ENCODE measurements around the gene TLX3. TPM values are rescaled to one million over a fixed set of nuclear protein-coding genes. Genes with fewer than 3 reads are reported as not detected.

Gene TLX3
- total RNA-seq, result not detected

DNA sequence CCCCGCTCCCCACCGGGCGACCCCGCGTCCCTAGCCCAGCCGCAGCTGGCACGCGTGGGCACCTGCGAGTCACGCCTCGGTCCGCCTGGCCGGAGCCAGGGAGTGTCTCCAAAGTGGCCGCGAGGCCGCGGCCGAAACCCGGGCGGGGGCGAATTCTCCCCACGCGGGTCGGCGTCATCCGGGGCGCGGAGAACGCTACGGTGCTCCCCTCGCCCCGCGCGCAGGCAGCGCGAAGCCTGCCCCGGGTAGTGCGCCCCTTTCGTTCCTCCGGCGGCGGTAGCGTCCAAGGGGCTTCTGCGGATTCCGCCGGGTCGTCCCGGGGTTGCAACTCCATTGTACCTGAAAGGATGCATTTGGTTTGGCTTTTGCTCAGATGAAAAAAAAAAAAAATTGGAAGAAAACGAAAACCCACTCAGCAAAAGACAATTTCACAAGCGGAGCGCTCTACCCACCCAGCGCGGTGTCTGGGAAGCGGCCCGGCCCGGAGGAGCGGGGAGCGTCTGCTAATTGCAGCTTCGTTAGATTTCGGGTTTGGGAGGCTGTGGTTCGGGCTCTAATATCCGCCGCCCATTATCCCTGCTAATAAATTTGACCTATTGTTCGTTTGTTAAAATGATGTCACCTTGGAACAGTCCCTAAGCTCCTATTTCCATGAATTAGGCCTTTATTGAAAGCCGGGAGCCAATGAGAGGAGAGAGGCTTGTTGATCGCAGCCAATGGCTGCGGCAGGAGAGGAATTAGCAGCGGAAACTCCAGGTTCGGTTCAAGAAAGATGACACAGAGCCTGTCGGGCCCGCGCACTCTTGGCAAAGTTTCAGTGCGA, at the start of gene TLX3:
TLX3 (plus strand) TSS at position 796 of the 823 bp plus-strand sequence. CDS start 118 bp downstream, outside the sequence.
- WGBS, 2 donors, result 14 to 24% methylated on average over 14 to 27 of the region's 73 CpGs
- H3K4me1 ChIP-seq, result peaks cover 26 to 58% (median 29%) of the 10 kb centered on the region in 3 donors
- H3K36me3 ChIP-seq, result no peaks in the 10 kb centered on the region
- no peak within 1 kb of the TSS for H3K27ac ChIP-seq
- H3K27me3 ChIP-seq, result peaks cover 47 to 100% (median 63%) of the 10 kb centered on the region in 4 donors
- intact Hi-C loops (cut with DNase I), result no loop called here
- TF ChIP-seq POLR2A (IDR thresholded peaks at IDR 0.05) (no peak), CTCF (IDR thresholded peaks at IDR 0.05) (no peak)
- DNase-seq, result no peak
- H3K9me3 ChIP-seq, result no peaks in the 10 kb centered on the region
- H3K4me3 ChIP-seq, result peak within 1 kb of the TSS in 2 of 4 donors; percentile 9 to 26

DNA sequence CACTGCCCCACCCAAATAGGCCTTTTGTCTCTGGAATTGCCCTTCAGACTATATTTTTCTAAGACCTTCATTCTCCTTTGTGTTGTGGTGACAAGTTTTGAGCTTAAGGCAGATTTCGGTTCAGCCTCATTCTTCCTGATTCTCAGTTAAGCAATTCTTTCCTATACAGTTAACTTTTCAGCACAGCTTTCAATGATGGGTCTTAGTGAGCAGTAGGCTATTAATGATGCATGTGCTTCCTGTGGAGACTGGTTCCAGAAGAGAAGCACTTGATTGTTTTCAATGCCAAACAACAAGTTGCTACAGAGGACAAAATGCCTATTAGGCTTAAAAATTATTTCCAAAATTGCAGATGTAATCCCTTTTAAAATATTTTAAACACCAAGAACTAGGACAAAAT, 47.7 kb upstream of the TLX3 start:
- no peaks in the 10 kb centered on the region for H3K9me3 ChIP-seq
- H3K4me3 ChIP-seq, result no peak overlapping the region
- no peak for DNase-seq
- H3K27me3 ChIP-seq, result no peaks in the 10 kb centered on the region
- no peak overlapping the region for H3K27ac ChIP-seq
- no peaks in the 10 kb centered on the region for H3K36me3 ChIP-seq
- TF ChIP-seq POLR2A (IDR thresholded peaks at IDR 0.05), result no peak
- no peak for TF ChIP-seq CTCF (IDR thresholded peaks at IDR 0.05)
- H3K4me1 ChIP-seq, result no peaks in the 10 kb centered on the region
- WGBS, 2 donors, result 19 to 25% methylated on average over 1 of the region's 1 CpG
- intact Hi-C loops (cut with DNase I), result no loop called here

DNA sequence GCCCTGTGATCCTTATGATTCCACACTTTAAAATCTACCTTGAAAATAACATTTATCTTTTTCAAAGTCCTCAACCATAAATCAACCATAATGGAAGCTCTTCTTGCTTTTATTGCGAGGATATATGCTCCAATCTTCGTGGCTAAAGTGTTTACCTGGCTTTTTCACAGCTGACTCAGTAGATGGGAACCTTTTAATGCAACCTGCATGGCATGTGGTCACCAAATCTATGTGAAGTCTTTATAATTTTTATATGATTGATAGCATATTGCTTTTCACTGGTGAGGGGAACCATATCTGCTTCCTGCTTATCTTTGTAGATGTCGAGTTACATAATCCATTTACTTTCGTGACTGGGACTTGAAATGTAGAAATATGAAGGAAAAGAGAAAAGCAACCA, 47.1 kb upstream of the TLX3 start:
- no peak for DNase-seq
- no peaks in the 10 kb centered on the region for H3K9me3 ChIP-seq
- 72 to 79% methylated on average over 4 of the region's 4 CpGs for WGBS, 2 donors
- TF ChIP-seq CTCF (IDR thresholded peaks at IDR 0.05) (no peak), POLR2A (IDR thresholded peaks at IDR 0.05) (no peak)
- no peaks in the 10 kb centered on the region for H3K27me3 ChIP-seq
- H3K4me1 ChIP-seq, result no peaks in the 10 kb centered on the region
- no peaks in the 10 kb centered on the region for H3K36me3 ChIP-seq
- H3K27ac ChIP-seq, result no peak overlapping the region
- intact Hi-C loops (cut with DNase I), result no loop called here
- H3K4me3 ChIP-seq, result no peak overlapping the region

DNA sequence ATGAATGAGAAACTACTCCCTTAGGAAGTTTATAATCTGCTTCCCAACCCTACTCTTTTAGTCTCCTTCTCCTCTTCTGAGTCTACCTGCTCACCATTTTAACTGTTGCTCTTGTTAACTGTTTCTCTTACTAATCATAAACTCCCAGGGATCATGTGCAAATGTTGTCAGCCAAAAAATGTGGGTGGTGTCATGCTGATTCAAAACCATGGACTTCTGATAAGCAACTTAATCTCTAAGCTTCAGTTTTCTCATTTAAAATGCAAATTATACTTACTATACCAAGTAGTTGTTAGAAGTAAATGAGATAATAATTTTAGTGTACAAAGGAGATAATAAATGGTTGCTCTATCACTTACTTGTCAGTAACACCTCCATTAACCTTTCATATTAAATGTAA, 45.9 kb upstream of the TLX3 start:
- intact Hi-C loops (cut with DNase I), result no loop called here

More for the DNA sequence above, 45.9 kb upstream of the TLX3 start:
- DNase-seq, result no peak
- TF ChIP-seq CTCF (IDR thresholded peaks at IDR 0.05), result no peak
- no peak for TF ChIP-seq POLR2A (IDR thresholded peaks at IDR 0.05)
- no peaks in the 10 kb centered on the region for H3K4me1 ChIP-seq
- H3K27ac ChIP-seq, result no peak overlapping the region
- H3K4me3 ChIP-seq, result no peak overlapping the region
- no peaks in the 10 kb centered on the region for H3K36me3 ChIP-seq
- no peaks in the 10 kb centered on the region for H3K9me3 ChIP-seq
- H3K27me3 ChIP-seq, result no peaks in the 10 kb centered on the region

Measured in esophagus squamous epithelium (tissue), 5 donors.